RWPE1 (cell line): ENCODE results near the gene C1QL2.
A peak's percentile ranks its signal among the peaks of the same experiment; 100 is the strongest.

Source experiments
- CTCF ChIA-PET: fragments of 350-600 bp; sonication (Branson Sonifier 250); formaldehyde crosslinking; extraction: SDS; loops from one replicate; lab custom pipeline; 2021; lab: Yijun Ruan, JAX
- POLR2A ChIA-PET: fragments of 400-600 bp; formaldehyde crosslinking; extraction: SDS; loops from one replicate; lab custom pipeline; 2020; ENCODE audit warnings: antibody characterized with exemption; ENCODE audit not compliant: low non-redundant PET; lab: Yijun Ruan, JAX
- DNase-seq: peaks from one replicate; pipeline ENCODE4 v3.0.0; 2012; ENCODE audit warnings: low spot score
- H3K27ac ChIP-seq: fragments of 450-650 bp; 2 replicates; pipeline ENCODE4 v1.5.1; 2017
- CTCF ChIP-seq: fragments of 450-650 bp; conservative IDR thresholded peaks from 2 replicates; pipeline ENCODE4 v1.5.1; 2017; ENCODE audit warnings: low read depth, mild to moderate bottlenecking

Gene C1QL2

GRCh38 chr2:119136872-119137271 lies 21.7 kb downstream of the C1QL2 start:
- CTCF ChIA-PET = interaction anchor here (1.6 kb wide), 1 partner anchor 10 kb away, joined by 4 read pairs; no protein-coding TSS in a partner anchor
- POLR2A ChIA-PET = no interaction called here
- H3K27ac ChIP-seq = no peak overlapping the region
- no peak for DNase-seq
- TF ChIP-seq CTCF = no peak

GRCh38 chr2:119136093-119136492 lies 22.5 kb downstream of the C1QL2 start:
- ChIA-PET CTCF (no interaction called here), POLR2A (no interaction called here)
- DNase-seq = no peak
- no peak for TF ChIP-seq CTCF
- H3K27ac ChIP-seq = no peak overlapping the region

- ChIA-PET POLR2A (no interaction called here), CTCF (interaction anchor here (0.6 kb wide), 1 partner anchor 253 kb away, joined by 3 read pairs; no protein-coding TSS in a partner anchor)
- DNase-seq = no peak
- TF ChIP-seq CTCF = no peak
- H3K27ac ChIP-seq = no peak overlapping the region
Measured at GRCh38 chr2:119134775-119135174, 23.8 kb downstream of the C1QL2 start.

GRCh38 chr2:119126650-119127049 lies 31.9 kb downstream of the C1QL2 start:
- DNase-seq = peak; percentile 48
- POLR2A ChIA-PET = no interaction called here
- peak; percentile 34 for TF ChIP-seq CTCF

GRCh38 chr2:119123389-119123788 lies 35.2 kb downstream of the C1QL2 start:
- CTCF ChIA-PET = interaction anchor here (0.7 kb wide), 1 partner anchor 240 kb away, joined by 3 read pairs; no protein-coding TSS in a partner anchor
- TF ChIP-seq CTCF = no peak
- DNase-seq = no peak
- no peak overlapping the region for H3K27ac ChIP-seq
- POLR2A ChIA-PET = no interaction called here

More at GRCh38 chr2:119126650-119127049, 31.9 kb downstream of the C1QL2 start:
- CTCF ChIA-PET = interaction anchor here (0.6 to 1.0 kb wide), 9 partner anchors 8 to 325 kb away, joined by 3 to 6 read pairs (median 4); no protein-coding TSS in a partner anchor
- no peak overlapping the region for H3K27ac ChIP-seq

GRCh38 chr2:119122663-119123062 lies 35.9 kb downstream of the C1QL2 start:
- no peak for DNase-seq
- H3K27ac ChIP-seq = no peak overlapping the region
- no peak for TF ChIP-seq CTCF
- CTCF ChIA-PET = no interaction called here
- POLR2A ChIA-PET = no interaction called here
